Activated CD4-positive, alpha-beta memory T cell treated with anti-CD3 and anti-CD28 coated beads for 36 hours (primary cell): ENCODE results near the gene ASPHD2. TPM values are rescaled to one million over a fixed set of nuclear protein-coding genes. Genes with fewer than 3 reads are reported as not detected.

ENCODE experiments used
- CTCF ChIA-PET: fragments of 350-600 bp; sonication (Branson Sonifier 250); formaldehyde crosslinking; loops from one replicate; lab custom pipeline; 2021; ENCODE audit warnings: antibody characterized with exemption, inconsistent platforms; lab: Charles Lee
- POLR2A ChIA-PET: fragments of 350-600 bp; sonication (Branson Sonifier 250); formaldehyde crosslinking; loops from one replicate; lab custom pipeline; 2021; ENCODE audit warnings: antibody characterized with exemption; lab: Charles Lee
- DNase-seq: peaks from one replicate; pipeline ENCODE4 v3.0.0-alpha.2; 2020
- H3K27ac Mint-ChIP-seq: one replicate; pipeline ENCODE4 v1.8.0; 2021; ENCODE audit warnings: mixed read lengths
- H3K27me3 Mint-ChIP-seq: one replicate; pipeline ENCODE4 v1.8.0; 2021; ENCODE audit warnings: mixed read lengths
- H3K36me3 Mint-ChIP-seq: one replicate; pipeline ENCODE4 v1.8.0; 2021; ENCODE audit warnings: mixed read lengths
- H3K4me1 Mint-ChIP-seq: one replicate; pipeline ENCODE4 v1.8.0; 2021; ENCODE audit warnings: low read depth, mixed read lengths
- H3K4me3 Mint-ChIP-seq: one replicate; pipeline ENCODE4 v1.8.0; 2021; ENCODE audit warnings: mild to moderate bottlenecking, mixed read lengths
- H3K9me3 Mint-ChIP-seq: one replicate; pipeline ENCODE4 v1.8.0; 2021; ENCODE audit warnings: mixed read lengths
- intact Hi-C: fragments of 100-400 bp; cut with micrococcal nuclease; formaldehyde crosslinking; loops from one replicate; pipeline ENCODE4 v1.15.1; 2023
- total RNA-seq, 2 experiments: library from RNA; stranded (reverse); gene quantifications; one replicate each; pipeline ENCODE4 v1.2.3, GENCODE V29; 2021

Gene ASPHD2
- total RNA-seq, 2 experiments from 2014 or later = 9.2 to 10.0 TPM

GRCh38 chr22:26417406-26417805, 11.7 kb upstream of the ASPHD2 start:
- peaks cover 3% of the 10 kb centered on the region for H3K4me1 Mint-ChIP-seq
- intact Hi-C loops = no loop called here

GRCh38 chr22:26418620-26419019, 10.4 kb upstream of the ASPHD2 start:
- H3K36me3 Mint-ChIP-seq = no peaks in the 10 kb centered on the region
- H3K4me3 Mint-ChIP-seq = no peak overlapping the region
- peaks cover 11% of the 10 kb centered on the region for H3K27me3 Mint-ChIP-seq
- H3K27ac Mint-ChIP-seq = no peak overlapping the region
- H3K4me1 Mint-ChIP-seq = peaks cover 3% of the 10 kb centered on the region
- ChIA-PET CTCF (interaction anchor here (1.1 kb wide), 1 partner anchor 42 kb away, joined by 4 read pairs; no protein-coding TSS in a partner anchor), POLR2A (no interaction called here)
- intact Hi-C loops = no loop called here
- no peak for DNase-seq
- H3K9me3 Mint-ChIP-seq = peaks cover 10% of the 10 kb centered on the region

More at GRCh38 chr22:26417406-26417805, 11.7 kb upstream of the ASPHD2 start:
- ChIA-PET POLR2A (interaction anchor here (0.6 kb wide), 1 partner anchor 50 kb away, joined by 3 read pairs; no protein-coding TSS in a partner anchor), CTCF (no interaction called here)
- H3K9me3 Mint-ChIP-seq = no peaks in the 10 kb centered on the region
- no peak overlapping the region for H3K4me3 Mint-ChIP-seq
- H3K27me3 Mint-ChIP-seq = peaks cover 11% of the 10 kb centered on the region
- H3K27ac Mint-ChIP-seq = no peak overlapping the region
- DNase-seq = no peak
- no peaks in the 10 kb centered on the region for H3K36me3 Mint-ChIP-seq

GRCh38 chr22:26426924-26427323, 2.1 kb upstream of the ASPHD2 start:
- CTCF ChIA-PET = interaction anchor here (1.0 kb wide), 1 partner anchor 59 kb away, joined by 3 read pairs; no protein-coding TSS in a partner anchor
- peak overlapping the region; percentile 19 for H3K27ac Mint-ChIP-seq
- no peaks in the 10 kb centered on the region for H3K36me3 Mint-ChIP-seq
- POLR2A ChIA-PET = no interaction called here
- peaks cover 12% of the 10 kb centered on the region for H3K9me3 Mint-ChIP-seq
- H3K4me1 Mint-ChIP-seq = peaks cover 38% of the 10 kb centered on the region
- H3K4me3 Mint-ChIP-seq = peak overlapping the region; percentile 25
- intact Hi-C loops = no loop called here
- DNase-seq = no peak
- H3K27me3 Mint-ChIP-seq = no peaks in the 10 kb centered on the region

- no peaks in the 10 kb centered on the region for H3K9me3 Mint-ChIP-seq
- H3K27me3 Mint-ChIP-seq = no peaks in the 10 kb centered on the region
- peaks cover 49% of the 10 kb centered on the region for H3K4me1 Mint-ChIP-seq
- peak overlapping the region; percentile 79 for H3K27ac Mint-ChIP-seq
- peak overlapping the region; percentile 74 for H3K4me3 Mint-ChIP-seq
- peaks cover 14% of the 10 kb centered on the region for H3K36me3 Mint-ChIP-seq
- DNase-seq = peak; percentile 23
- intact Hi-C loops = loop anchor here (2.0 kb wide), 2 partner anchors 31 to 213 kb away; no protein-coding TSS in a partner anchor
- ChIA-PET CTCF (interaction anchor here (0.9 to 3.0 kb wide), 4 partner anchors 31 to 63 kb away, joined by 4 to 18 read pairs (median 8); partner anchors contain the start of genes HPS4 and SRRD), POLR2A (interaction anchor here (0.5 to 3.6 kb wide), 3 partner anchors 53 to 243 kb away, joined by 3 to 41 read pairs (median 19); partner anchors contain the start of genes HPS4 and SRRD)
These were observed 612 bp downstream of the ASPHD2 start for GRCh38 chr22:26429458-26430286.

DNA sequence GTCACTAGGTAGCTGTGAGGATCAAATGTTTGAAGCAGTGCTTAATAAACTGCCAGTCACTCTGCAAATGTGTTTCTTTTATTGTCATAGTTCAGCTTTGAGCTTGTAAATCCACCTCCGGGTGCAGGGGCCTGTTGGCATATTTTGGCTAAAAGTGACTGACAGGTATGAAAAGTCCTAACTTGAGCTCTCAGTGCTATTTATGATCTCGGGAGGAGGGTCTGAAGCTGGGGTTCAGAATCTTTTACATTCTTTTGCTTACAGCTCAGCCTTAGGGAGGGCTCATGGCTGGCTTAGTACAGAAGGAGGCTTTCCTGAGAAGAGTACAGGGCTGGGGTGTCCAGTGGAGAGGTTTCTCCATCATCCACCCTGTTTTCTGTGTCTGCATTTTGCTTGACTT, 1.5 kb downstream of the ASPHD2 start:
- no peaks in the 10 kb centered on the region for H3K27me3 Mint-ChIP-seq
- H3K36me3 Mint-ChIP-seq = peaks cover 20% of the 10 kb centered on the region
- peaks cover 56% of the 10 kb centered on the region for H3K4me1 Mint-ChIP-seq
- H3K9me3 Mint-ChIP-seq = no peaks in the 10 kb centered on the region
- peak overlapping the region; percentile 79 for H3K27ac Mint-ChIP-seq
- intact Hi-C loops = loop anchor here (2.0 kb wide), 2 partner anchors 32 to 212 kb away; no protein-coding TSS in a partner anchor
- CTCF ChIA-PET = interaction anchor here (0.8 to 3.0 kb wide), 11 partner anchors 11 to 243 kb away, joined by 3 to 18 read pairs (median 4); partner anchors contain the start of genes HPS4 and SRRD
- DNase-seq = peak; percentile 24
- peak overlapping the region; percentile 74 for H3K4me3 Mint-ChIP-seq
- POLR2A ChIA-PET = interaction anchor here (1.8 to 3.6 kb wide), 3 partner anchors 52 to 242 kb away, joined by 5 to 41 read pairs (median 19); partner anchors contain the start of genes HPS4 and SRRD

- Mint-ChIP-seq H3K9me3 (no peaks in the 10 kb centered on the region), H3K4me1 (peaks cover 60% of the 10 kb centered on the region), H3K4me3 (peak overlapping the region; percentile 74), H3K27me3 (no peaks in the 10 kb centered on the region), H3K27ac (peak overlapping the region; percentile 79), H3K36me3 (peaks cover 20% of the 10 kb centered on the region)
- CTCF ChIA-PET = interaction anchor here (0.8 to 3.0 kb wide), 9 partner anchors 10 to 242 kb away, joined by 3 to 18 read pairs (median 4); partner anchors contain the start of genes HPS4 and SRRD
- intact Hi-C loops = loop anchor here (1.0 to 2.0 kb wide), 5 partner anchors 33 to 240 kb away; partner anchors contain the start of gene TFIP11
- no peak for DNase-seq
- POLR2A ChIA-PET = interaction anchor here (0.6 to 3.6 kb wide), 4 partner anchors 52 to 241 kb away, joined by 3 to 41 read pairs (median 12); partner anchors contain the start of genes HPS4 and SRRD
These were observed 2.4 kb downstream of the ASPHD2 start for GRCh38 chr22:26431261-26431995.

GRCh38 chr22:26432619-26433311, 3.7 kb downstream of the ASPHD2 start:
- H3K4me3 Mint-ChIP-seq = no peak overlapping the region
- H3K27me3 Mint-ChIP-seq = no peaks in the 10 kb centered on the region
- CTCF ChIA-PET = interaction anchor here (0.9 kb wide), 1 partner anchor 29 kb away, joined by 3 read pairs; no protein-coding TSS in a partner anchor
- POLR2A ChIA-PET = no interaction called here
- H3K4me1 Mint-ChIP-seq = peaks cover 59% of the 10 kb centered on the region
- H3K27ac Mint-ChIP-seq = no peak overlapping the region
- no peaks in the 10 kb centered on the region for H3K9me3 Mint-ChIP-seq
- no peak for DNase-seq
- intact Hi-C loops = no loop called here
- H3K36me3 Mint-ChIP-seq = peaks cover 20% of the 10 kb centered on the region

- no peak overlapping the region for H3K27ac Mint-ChIP-seq
- no peaks in the 10 kb centered on the region for H3K9me3 Mint-ChIP-seq
- H3K36me3 Mint-ChIP-seq = peaks cover 20% of the 10 kb centered on the region
- no peak overlapping the region for H3K4me3 Mint-ChIP-seq
- no peaks in the 10 kb centered on the region for H3K27me3 Mint-ChIP-seq
- no peak for DNase-seq
- ChIA-PET CTCF (interaction anchor here (1.0 kb wide), 1 partner anchor 29 kb away, joined by 3 read pairs; no protein-coding TSS in a partner anchor), POLR2A (no interaction called here)
- intact Hi-C loops = no loop called here
- H3K4me1 Mint-ChIP-seq = peaks cover 50% of the 10 kb centered on the region
These were observed 4.7 kb downstream of the ASPHD2 start for GRCh38 chr22:26433805-26434204.

DNA sequence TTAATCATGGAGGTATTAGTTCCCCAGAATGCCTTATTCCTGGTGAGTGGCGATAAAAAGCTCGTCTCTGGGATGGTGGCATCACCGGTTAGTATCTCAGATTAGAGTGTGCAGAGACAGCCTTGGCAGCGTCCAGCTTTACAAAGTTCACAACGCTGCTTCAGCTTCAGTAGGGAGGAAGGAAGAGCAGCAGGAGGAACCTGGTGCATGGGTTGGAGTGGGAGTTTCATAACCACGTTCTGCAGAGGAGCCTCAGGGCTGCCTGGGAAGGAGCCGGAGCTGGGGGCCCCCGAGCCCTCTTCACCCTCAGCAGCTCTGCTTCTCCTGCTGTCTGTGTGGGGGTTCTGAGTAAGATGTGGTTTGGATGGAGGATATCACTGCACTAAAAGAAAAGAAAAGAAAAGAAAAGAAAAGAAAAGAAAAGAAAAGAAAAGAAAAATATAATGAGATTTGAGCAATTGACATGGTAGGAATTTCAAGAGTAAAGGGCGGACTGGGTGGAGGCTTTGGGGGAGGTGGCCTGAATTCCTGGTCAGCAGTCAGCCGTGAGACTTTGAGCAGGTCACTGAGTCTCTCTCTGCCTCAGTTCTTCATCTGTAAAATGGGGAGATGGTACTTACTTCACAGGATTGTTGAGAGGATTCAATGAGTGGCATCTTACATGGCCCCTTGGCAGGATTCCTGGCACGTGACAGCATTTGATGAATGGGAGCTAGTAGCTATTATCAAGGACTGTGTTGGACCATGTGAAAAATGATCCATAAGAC, 6.5 kb downstream of the ASPHD2 start:
- no peaks in the 10 kb centered on the region for H3K9me3 Mint-ChIP-seq
- ChIA-PET CTCF (interaction anchor here (1.2 kb wide), 1 partner anchor 68 kb away, joined by 4 read pairs; no protein-coding TSS in a partner anchor), POLR2A (interaction anchor here (0.7 kb wide), 1 partner anchor 48 kb away, joined by 4 read pairs; the partner anchor contains the start of genes HPS4 and SRRD)
- H3K27me3 Mint-ChIP-seq = no peaks in the 10 kb centered on the region
- intact Hi-C loops = no loop called here
- no peak for DNase-seq
- H3K36me3 Mint-ChIP-seq = peaks cover 20% of the 10 kb centered on the region
- peaks cover 41% of the 10 kb centered on the region for H3K4me1 Mint-ChIP-seq
- no peak overlapping the region for H3K27ac Mint-ChIP-seq
- no peak overlapping the region for H3K4me3 Mint-ChIP-seq

DNA sequence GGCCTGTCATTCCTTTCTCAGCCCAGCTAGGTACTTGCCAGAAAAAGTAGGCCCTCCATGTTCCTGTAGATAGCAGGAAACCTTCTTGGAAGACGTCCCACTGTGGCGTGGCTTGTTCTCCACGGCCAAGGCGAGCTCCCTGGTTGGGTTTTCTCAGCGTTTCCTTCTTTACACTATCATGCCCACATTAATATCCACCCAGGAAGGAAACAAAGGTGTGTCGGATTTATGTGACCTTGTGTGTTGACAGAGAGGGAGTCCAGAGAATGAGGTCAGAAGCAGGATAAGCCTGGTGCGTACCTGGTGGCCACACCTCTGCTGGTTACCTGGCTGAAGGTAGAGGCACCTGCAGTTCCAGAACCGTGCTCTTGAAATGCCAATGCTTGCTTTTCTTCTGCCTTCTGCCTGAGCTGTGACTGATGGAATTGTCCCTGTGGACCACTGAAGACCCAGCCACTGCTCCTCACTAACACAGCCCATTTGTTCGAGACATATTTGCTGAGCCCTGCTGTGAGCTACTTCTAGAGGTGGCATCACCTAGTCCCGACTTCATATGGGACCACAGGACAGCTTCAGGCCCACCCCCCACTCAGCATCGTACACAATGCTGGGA, 7.9 kb downstream of the ASPHD2 start:
- POLR2A ChIA-PET = no interaction called here
- intact Hi-C loops = no loop called here
- no peaks in the 10 kb centered on the region for H3K27me3 Mint-ChIP-seq
- H3K36me3 Mint-ChIP-seq = peaks cover 20% of the 10 kb centered on the region
- H3K27ac Mint-ChIP-seq = no peak overlapping the region
- H3K4me1 Mint-ChIP-seq = peaks cover 27% of the 10 kb centered on the region
- DNase-seq = no peak
- CTCF ChIA-PET = no interaction called here
- no peak overlapping the region for H3K4me3 Mint-ChIP-seq
- no peaks in the 10 kb centered on the region for H3K9me3 Mint-ChIP-seq
